ENCODE measurements around the gene SLC6A1.

The SLC6A1 gene

DNA sequence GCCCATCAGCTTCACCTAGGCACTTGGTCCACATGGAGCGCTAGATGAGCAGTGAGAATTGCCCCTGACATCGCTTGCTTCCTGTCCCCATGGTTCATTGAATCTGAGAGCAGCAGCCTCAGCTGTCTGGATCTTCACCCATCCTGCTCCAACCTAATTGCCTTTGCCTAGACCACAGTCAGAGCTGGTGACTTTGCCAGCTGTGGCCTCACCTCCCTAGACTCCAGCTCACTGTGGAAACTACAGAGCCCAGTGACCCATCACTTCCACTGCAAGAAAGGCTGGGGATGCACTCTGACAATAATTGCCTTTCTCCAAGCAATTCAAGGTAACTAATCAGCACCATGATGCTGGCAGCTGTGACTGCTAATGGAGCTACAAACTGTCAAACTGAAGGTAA lies 30.6 kb upstream of the SLC6A1 start:
- ChIA-PET CTCF (interaction anchor here (1.4 to 3.3 kb wide), 2 partner anchors 11 to 21 kb away, joined by 3 to 9 read pairs; no protein-coding TSS in a partner anchor), POLR2A (no interaction called here)
- no peak overlapping the region for H3K4me3 ChIP-seq (ENCODE audit: low read depth, low read length)
- TF ChIP-seq, protein P1, sequence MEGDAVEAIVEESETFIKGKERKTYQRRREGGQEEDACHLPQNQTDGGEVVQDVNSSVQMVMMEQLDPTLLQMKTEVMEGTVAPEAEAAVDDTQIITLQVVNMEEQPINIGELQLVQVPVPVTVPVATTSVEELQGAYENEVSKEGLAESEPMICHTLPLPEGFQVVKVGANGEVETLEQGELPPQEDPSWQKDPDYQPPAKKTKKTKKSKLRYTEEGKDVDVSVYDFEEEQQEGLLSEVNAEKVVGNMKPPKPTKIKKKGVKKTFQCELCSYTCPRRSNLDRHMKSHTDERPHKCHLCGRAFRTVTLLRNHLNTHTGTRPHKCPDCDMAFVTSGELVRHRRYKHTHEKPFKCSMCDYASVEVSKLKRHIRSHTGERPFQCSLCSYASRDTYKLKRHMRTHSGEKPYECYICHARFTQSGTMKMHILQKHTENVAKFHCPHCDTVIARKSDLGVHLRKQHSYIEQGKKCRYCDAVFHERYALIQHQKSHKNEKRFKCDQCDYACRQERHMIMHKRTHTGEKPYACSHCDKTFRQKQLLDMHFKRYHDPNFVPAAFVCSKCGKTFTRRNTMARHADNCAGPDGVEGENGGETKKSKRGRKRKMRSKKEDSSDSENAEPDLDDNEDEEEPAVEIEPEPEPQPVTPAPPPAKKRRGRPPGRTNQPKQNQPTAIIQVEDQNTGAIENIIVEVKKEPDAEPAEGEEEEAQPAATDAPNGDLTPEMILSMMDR (IDR thresholded peaks at IDR 0.05; ENCODE audit: insufficient read depth, low read length, missing control alignments) = no peak
- DNase-seq (ENCODE audit: low read depth, low spot score) = no peak

DNA sequence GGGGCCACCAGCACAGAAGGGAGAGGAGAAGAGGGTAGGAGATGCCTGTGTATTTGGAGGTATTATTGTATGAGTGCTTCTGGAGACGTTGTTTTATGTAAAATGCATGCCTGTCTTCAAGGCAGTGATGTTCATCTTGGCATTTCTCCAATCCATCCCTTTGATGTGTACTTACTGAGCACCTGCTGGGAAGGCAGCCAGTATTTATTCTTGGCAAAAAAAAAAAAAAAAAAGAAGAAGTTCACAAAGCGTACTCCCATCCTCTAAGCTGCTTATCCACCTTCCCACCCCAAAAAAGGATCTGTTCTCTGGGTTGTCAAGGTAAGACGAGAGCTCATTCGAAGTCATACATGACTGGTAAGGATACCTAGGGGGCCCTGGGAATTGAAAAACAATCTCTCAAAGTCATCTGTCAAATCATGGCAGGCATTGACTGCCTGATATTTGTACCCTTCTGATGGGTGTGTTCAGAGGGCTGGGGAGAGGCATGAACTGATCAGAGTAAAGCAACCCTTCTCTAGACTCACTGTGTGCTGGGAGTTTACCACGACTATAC lies 30.0 kb upstream of the SLC6A1 start:
- ChIA-PET POLR2A (no interaction called here), CTCF (interaction anchor here (1.4 to 3.3 kb wide), 2 partner anchors 12 to 20 kb away, joined by 3 to 9 read pairs; no protein-coding TSS in a partner anchor)
- DNase-seq (ENCODE audit: low read depth, low spot score) = no peak
- no peak overlapping the region for H3K4me3 ChIP-seq (ENCODE audit: low read depth, low read length)
- TF ChIP-seq, protein P1 (IDR thresholded peaks at IDR 0.05; ENCODE audit: insufficient read depth, low read length, missing control alignments) = no peak

DNA sequence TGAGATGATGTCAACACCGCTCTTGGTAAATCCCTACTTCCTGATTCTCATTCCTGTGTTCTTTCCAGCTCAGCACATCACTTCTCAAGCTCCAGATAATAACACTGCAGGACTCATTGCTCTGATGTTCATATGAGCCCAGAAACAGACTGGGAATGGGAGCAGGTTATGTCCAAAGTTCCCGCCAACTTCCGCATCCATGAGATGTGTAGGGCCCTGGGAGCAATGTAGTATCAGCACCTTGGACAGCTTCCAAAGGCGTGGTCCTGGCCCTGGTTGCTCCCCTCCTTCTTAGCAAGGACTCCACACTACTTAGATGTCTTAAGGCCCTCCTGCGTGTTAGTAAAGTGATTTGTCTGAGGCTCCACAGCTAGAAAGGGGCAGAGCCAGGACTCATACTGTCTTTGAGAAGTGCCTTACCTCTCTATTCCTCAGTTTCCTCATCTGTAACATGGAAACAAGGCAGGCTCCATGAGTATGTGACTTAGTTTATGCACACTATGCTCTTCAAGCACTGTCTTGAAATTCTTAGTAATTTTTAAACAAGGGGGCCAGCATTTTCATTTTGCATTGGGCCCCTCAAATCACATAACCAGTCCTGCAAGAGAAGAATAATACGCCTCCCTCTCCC lies 27.9 kb upstream of the SLC6A1 start:
- H3K4me3 ChIP-seq (ENCODE audit: low read depth, low read length) = no peak overlapping the region
- TF ChIP-seq, protein P1 (IDR thresholded peaks at IDR 0.05; ENCODE audit: insufficient read depth, low read length, missing control alignments) = no peak
- no peak for DNase-seq (ENCODE audit: low read depth, low spot score)
- ChIA-PET CTCF (interaction anchor here (1.1 to 1.4 kb wide), 2 partner anchors 18 to 96 kb away, joined by 3 read pairs; no protein-coding TSS in a partner anchor), POLR2A (no interaction called here)

DNA sequence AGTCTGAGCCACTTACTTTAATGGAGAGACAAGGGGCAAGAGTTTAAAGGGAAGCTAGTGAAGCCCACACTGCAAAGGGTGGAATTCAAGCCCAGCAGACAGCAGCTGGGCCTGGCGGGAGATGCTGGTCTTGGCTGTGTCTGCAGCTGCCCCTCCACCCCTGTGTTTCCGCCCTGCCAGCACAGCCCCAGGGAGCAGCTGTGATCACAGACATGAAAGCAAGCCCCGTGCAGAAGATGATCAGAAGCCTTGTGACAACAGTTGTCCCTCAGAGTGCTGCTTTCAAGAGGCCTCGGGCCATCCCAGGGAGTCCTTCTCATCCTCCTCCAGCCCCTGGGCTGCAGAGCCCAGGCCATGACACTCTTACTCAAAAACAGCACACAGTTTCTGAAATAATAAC lies 24.1 kb upstream of the SLC6A1 start:
- no peak overlapping the region for H3K4me3 ChIP-seq (ENCODE audit: low read depth, low read length)
- TF ChIP-seq, protein P1 (IDR thresholded peaks at IDR 0.05; ENCODE audit: insufficient read depth, low read length, missing control alignments) = no peak
- CTCF ChIA-PET = interaction anchor here (0.9 kb wide), 1 partner anchor 23 kb away, joined by 3 read pairs; no protein-coding TSS in a partner anchor
- POLR2A ChIA-PET = no interaction called here
- no peak for DNase-seq (ENCODE audit: low read depth, low spot score)

DNA sequence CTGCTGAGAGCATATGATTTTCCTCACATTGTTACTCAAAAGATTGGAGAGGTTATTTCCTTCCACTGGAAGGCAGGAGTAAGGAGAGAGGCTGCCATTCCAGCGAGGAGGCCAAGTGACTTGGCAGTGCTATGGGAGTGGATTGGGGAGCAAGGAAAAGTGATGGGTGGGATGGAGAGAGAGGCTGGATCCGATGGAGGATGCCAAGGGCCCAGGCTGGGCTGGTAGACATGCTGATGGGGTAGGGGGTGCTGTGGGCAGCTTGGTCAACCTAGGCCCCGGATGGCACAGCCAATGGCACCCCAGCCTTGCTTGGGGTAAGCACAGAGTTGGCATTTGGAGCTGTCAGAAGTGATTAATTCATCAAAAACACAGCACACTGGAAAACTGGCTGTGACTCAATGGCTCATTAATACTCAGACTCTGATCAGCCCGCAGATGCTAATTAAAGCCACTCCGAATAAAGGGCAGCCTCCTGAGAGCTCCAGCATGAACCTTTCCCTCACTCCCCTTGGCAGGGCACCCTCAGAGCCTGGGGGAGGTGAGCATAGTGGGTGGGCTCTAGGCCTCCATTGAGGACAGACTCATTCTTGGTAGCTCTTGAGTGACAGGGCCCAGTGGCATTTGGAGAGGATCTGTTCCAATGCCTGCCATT lies 22.1 kb upstream of the SLC6A1 start:
- TF ChIP-seq, protein P1 (IDR thresholded peaks at IDR 0.05; ENCODE audit: insufficient read depth, low read length, missing control alignments) = no peak
- ChIA-PET CTCF (interaction anchor here (1.2 to 2.3 kb wide), 3 partner anchors 12 to 90 kb away, joined by 3 to 10 read pairs (median 3); no protein-coding TSS in a partner anchor), POLR2A (no interaction called here)
- no peak for DNase-seq (ENCODE audit: low read depth, low spot score)
- no peak overlapping the region for H3K4me3 ChIP-seq (ENCODE audit: low read depth, low read length)

DNA sequence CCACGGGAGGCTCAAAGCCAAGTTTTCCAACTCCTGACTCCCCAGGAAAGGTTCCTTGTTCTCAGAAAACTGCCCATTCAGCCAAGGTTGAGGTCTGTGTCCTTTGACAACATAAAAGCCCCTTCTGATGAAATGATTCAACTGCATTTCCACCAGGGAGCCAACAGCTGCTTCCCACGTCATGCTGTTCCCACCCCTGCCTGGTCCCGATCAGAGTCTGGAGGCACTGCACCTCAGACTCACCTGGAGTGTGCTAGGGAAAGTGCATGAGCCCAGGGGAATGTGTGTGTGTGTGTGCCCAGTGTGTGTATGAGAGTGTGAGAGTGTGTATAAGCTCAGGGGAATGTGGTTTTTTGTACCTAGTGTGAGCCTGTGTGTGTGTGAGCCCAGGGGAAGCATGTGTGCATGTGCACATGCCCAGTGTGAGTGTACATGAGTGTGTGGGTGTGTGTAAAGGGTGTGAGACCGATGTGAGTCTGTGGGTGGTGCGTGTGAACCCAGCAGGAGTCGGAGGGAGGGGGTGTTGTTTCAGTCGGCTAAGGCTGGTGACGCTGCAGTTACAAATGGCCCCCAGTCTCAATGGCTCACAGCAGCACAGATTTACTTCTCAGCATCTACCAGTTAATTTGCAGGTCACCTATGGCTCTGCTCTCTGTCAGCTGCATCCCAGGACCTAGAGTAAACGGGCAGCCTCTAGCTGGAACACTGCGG lies 20.3 kb upstream of the SLC6A1 start:
- TF ChIP-seq, protein P1 (IDR thresholded peaks at IDR 0.05; ENCODE audit: insufficient read depth, low read length, missing control alignments) = no peak
- no peak for DNase-seq (ENCODE audit: low read depth, low spot score)
- no peak overlapping the region for H3K4me3 ChIP-seq (ENCODE audit: low read depth, low read length)
- CTCF ChIA-PET = no interaction called here
- POLR2A ChIA-PET = no interaction called here
